MM.1S (cell line): ENCODE data around the gene KLK14.

Experiments
- DNase-seq: peaks from one replicate; pipeline ENCODE4 v3.0.0-alpha.2; 2015
- H2AFZ ChIP-seq: fragments of 300-600 bp; sonication (generic); 2 replicates; pipeline ENCODE4 v1.6.0; 2016; ENCODE audit warnings: antibody characterized with exemption, low read length
- H3F3A ChIP-seq: fragments of 300-600 bp; sonication (generic); 2 replicates; pipeline ENCODE4 v1.6.1; 2016; ENCODE audit warnings: mild to moderate bottlenecking, antibody characterized with exemption, low read length, moderate library complexity, mixed read lengths; ENCODE audit not compliant: insufficient read depth
- H3K27ac ChIP-seq: fragments of 300-600 bp; sonication (generic); 2 replicates; pipeline ENCODE4 v1.5.1; 2016; ENCODE audit warnings: mild to moderate bottlenecking, low read length
- H3K27me3 ChIP-seq: fragments of 300-600 bp; sonication (generic); replicated peaks from 2 replicates; pipeline ENCODE4 v1.6.0; 2016; ENCODE audit warnings: low read length; ENCODE audit not compliant: insufficient read depth
- H3K36me3 ChIP-seq: fragments of 300-600 bp; sonication (generic); replicated peaks from 2 replicates; pipeline ENCODE4 v1.6.1; 2016; ENCODE audit warnings: mild to moderate bottlenecking, low read length, mixed read lengths; ENCODE audit not compliant: insufficient read depth
- H3K4me1 ChIP-seq: fragments of 300-600 bp; sonication (generic); 2 replicates; pipeline ENCODE4 v1.6.1; 2016; ENCODE audit warnings: low read length, mixed read lengths
- H3K4me2 ChIP-seq: fragments of 300-600 bp; sonication (generic); 2 replicates; pipeline ENCODE4 v1.6.0; 2016; ENCODE audit warnings: low read depth, low read length
- H3K4me3 ChIP-seq: fragments of 300-600 bp; sonication (generic); 2 replicates; pipeline ENCODE4 v1.5.1; 2016; ENCODE audit warnings: low read length, mixed read lengths
- H3K79me2 ChIP-seq: fragments of 300-600 bp; sonication (generic); 2 replicates; pipeline ENCODE4 v1.6.1; 2016; ENCODE audit warnings: mixed run types, low read length, mixed read lengths
- H3K9ac ChIP-seq: fragments of 300-600 bp; sonication (generic); 2 replicates; pipeline ENCODE4 v1.6.1; 2016; ENCODE audit warnings: low read length, mixed read lengths
- H3K9me2 ChIP-seq: fragments of 300-600 bp; sonication (generic); replicated peaks from 2 replicates; pipeline ENCODE4 v1.6.1; 2016; ENCODE audit warnings: mild to moderate bottlenecking, low read length, mixed read lengths; ENCODE audit not compliant: insufficient read depth
- H3K9me3 ChIP-seq: fragments of 300-600 bp; sonication (generic); replicated peaks from 2 replicates; pipeline ENCODE4 v1.6.1; 2016; ENCODE audit warnings: mild to moderate bottlenecking, low read length, mixed read lengths; ENCODE audit not compliant: insufficient read depth
- H4K20me1 ChIP-seq: fragments of 300-600 bp; sonication (generic); 2 replicates; pipeline ENCODE4 v1.6.1; 2016; ENCODE audit warnings: mild to moderate bottlenecking, low read length, moderate library complexity, mixed read lengths; ENCODE audit not compliant: insufficient read depth
- CTCF ChIP-seq: fragments of 300-600 bp; sonication (generic); IDR thresholded peaks from 2 replicates; pipeline ENCODE4 v1.5.1; 2016; ENCODE audit warnings: antibody characterized with exemption, low read length, mixed read lengths
- EZH2 ChIP-seq: fragments of 300-600 bp; sonication (generic); optimal IDR thresholded peaks from 2 replicates; pipeline ENCODE3; 2017; ENCODE audit warnings: low read depth, mild to moderate bottlenecking, antibody characterized with exemption, low read length, mixed read lengths
- EZH2phosphoT487 ChIP-seq: fragments of 300-600 bp; sonication (generic); IDR thresholded peaks from 2 replicates; pipeline ENCODE4 v1.6.1; 2018; ENCODE audit warnings: antibody characterized with exemption, low read length

KLK14 gene

GRCh38 chr19:51119101-51119500, 36.4 kb upstream of the KLK14 start:
- Histone ChIP-seq H3K9me3 (no peaks in the 10 kb centered on the region), H3K36me3 (no peaks in the 10 kb centered on the region), H2AFZ (no peak overlapping the region), H3K79me2 (no peaks in the 10 kb centered on the region), H3K9me2 (no peaks in the 10 kb centered on the region), H3K9ac (no peak overlapping the region), H3K27ac (no peak overlapping the region), H3K27me3 (peaks cover 65% of the 10 kb centered on the region), H4K20me1 (no peaks in the 10 kb centered on the region), H3K4me3 (no peak overlapping the region), H3K4me2 (no peak overlapping the region), H3F3A (no peaks in the 10 kb centered on the region), H3K4me1 (no peaks in the 10 kb centered on the region)
- TF ChIP-seq CTCF = no peak
- TF ChIP-seq EZH2phosphoT487 = no peak
- no peak for DNase-seq

DNA sequence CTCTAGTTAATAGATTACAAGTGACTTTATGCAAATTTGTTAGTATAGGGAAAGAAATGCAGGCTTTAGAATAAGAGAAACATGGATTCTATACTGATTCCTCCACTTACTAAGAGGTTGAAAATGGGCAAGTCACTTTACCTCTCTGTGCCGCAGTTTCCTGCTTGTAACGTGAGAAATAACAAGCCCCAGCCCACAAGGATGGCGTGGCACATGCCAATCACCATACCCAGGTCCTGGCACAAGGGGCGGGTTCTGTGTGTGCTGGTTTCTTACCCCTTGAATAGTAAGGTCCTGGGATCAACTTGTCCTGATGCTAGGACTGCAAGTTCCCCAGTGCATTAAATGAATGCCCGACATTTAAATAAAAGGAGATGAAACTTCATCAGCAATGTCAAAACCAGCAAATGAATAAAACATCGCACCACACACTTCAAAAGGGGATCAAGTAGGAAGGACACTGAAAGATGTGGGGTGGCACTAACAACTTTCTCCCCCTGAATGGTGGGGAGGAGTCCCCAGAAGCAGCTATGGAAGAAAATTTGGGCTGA, 34.1 kb upstream of the KLK14 start:
- no peaks in the 10 kb centered on the region for H3K4me1 ChIP-seq
- peaks cover 68% of the 10 kb centered on the region for H3K27me3 ChIP-seq
- H4K20me1 ChIP-seq = no peaks in the 10 kb centered on the region
- DNase-seq = no peak
- H2AFZ ChIP-seq = no peak overlapping the region
- TF ChIP-seq EZH2phosphoT487 = no peak
- no peak for TF ChIP-seq EZH2
- TF ChIP-seq CTCF = no peak
- H3K9me3 ChIP-seq = no peaks in the 10 kb centered on the region
- H3K9me2 ChIP-seq = no peaks in the 10 kb centered on the region
- no peaks in the 10 kb centered on the region for H3F3A ChIP-seq
- H3K9ac ChIP-seq = no peak overlapping the region
- no peaks in the 10 kb centered on the region for H3K79me2 ChIP-seq
- no peak overlapping the region for H3K4me2 ChIP-seq
- no peaks in the 10 kb centered on the region for H3K36me3 ChIP-seq
- no peak overlapping the region for H3K27ac ChIP-seq
- no peak overlapping the region for H3K4me3 ChIP-seq

GRCh38 chr19:51114087-51114729, 31.5 kb upstream of the KLK14 start:
- Histone ChIP-seq H3K9me2 (no peaks in the 10 kb centered on the region), H3K9me3 (no peaks in the 10 kb centered on the region), H3K4me2 (no peak overlapping the region), H3K79me2 (no peaks in the 10 kb centered on the region), H3K27me3 (peaks cover 67% of the 10 kb centered on the region), H3K9ac (no peak overlapping the region), H3F3A (no peaks in the 10 kb centered on the region), H4K20me1 (no peaks in the 10 kb centered on the region), H3K4me1 (no peaks in the 10 kb centered on the region), H3K4me3 (no peak overlapping the region), H3K27ac (no peak overlapping the region), H2AFZ (no peak overlapping the region), H3K36me3 (no peaks in the 10 kb centered on the region)
- no peak for TF ChIP-seq EZH2phosphoT487
- TF ChIP-seq CTCF = no peak
- TF ChIP-seq EZH2 = no peak
- no peak for DNase-seq
